Epithelial cell of esophagus (primary cell): Measurements from ENCODE around the gene EML4.
"Not testable (repeated sequence)": the region's sequence is repeated elsewhere in the genome, so short reads cannot be mapped to it uniquely, and the experiment has no call there.

Source experiments
- DNase-seq: peaks from one replicate; pipeline ENCODE4 v3.0.0; 2010; ENCODE audit warnings: low read depth
- H3K4me3 ChIP-seq: 2 replicates; pipeline ENCODE4 v1.5.1; 2011; ENCODE audit warnings: mild to moderate bottlenecking, low read length, control low read depth
- TF ChIP-seq, protein P1 (sequence below): IDR thresholded peaks from 2 replicates; pipeline ENCODE4 v1.5.1; 2011; ENCODE audit warnings: low read depth, mild to moderate bottlenecking, low read length, control low read depth, inconsistent platforms; ENCODE audit not compliant: insufficient read depth; ENCODE audit errors: missing control alignments

Gene EML4

DNA sequence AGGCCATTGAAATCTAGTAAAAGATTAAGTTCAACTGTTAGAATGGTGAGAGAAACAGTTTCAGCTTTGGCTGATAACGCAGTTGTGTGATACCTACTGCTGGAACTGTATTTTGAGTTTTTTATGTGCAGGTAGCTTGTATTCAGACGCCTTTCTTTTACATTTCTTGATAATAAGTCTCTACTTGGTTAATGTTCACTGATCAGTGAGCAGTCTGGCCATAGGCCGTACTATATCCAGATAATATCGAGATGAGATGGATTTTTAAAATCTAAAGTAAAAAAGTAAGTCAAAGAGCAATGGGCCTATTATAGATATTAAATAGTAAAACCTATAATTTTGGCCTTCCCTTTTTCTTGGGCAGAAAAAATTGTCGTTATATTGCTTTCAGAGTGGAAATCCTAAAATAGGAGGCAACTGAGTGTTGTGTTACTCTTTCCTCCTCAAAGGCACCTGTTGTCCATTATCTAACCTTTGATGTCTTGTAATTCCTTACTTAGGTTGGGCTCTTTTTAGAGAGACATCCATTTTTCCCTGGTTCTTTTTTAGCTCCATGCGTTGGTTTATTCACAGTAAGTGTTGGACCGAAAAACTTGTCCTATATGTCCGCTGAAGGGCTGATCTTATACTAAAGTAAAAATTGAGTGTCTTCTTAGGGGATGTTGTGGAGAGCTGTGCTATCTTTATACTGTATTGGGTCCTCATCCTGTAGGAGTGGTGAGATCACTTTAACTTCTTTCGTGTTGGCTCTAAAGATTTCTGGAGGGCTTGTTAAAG lies 1.7 kb downstream of the EML4 start:
- no peak for DNase-seq
- peak overlapping the region; percentile 78 for H3K4me3 ChIP-seq
- TF ChIP-seq, protein P1, sequence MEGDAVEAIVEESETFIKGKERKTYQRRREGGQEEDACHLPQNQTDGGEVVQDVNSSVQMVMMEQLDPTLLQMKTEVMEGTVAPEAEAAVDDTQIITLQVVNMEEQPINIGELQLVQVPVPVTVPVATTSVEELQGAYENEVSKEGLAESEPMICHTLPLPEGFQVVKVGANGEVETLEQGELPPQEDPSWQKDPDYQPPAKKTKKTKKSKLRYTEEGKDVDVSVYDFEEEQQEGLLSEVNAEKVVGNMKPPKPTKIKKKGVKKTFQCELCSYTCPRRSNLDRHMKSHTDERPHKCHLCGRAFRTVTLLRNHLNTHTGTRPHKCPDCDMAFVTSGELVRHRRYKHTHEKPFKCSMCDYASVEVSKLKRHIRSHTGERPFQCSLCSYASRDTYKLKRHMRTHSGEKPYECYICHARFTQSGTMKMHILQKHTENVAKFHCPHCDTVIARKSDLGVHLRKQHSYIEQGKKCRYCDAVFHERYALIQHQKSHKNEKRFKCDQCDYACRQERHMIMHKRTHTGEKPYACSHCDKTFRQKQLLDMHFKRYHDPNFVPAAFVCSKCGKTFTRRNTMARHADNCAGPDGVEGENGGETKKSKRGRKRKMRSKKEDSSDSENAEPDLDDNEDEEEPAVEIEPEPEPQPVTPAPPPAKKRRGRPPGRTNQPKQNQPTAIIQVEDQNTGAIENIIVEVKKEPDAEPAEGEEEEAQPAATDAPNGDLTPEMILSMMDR, result no peak

DNA sequence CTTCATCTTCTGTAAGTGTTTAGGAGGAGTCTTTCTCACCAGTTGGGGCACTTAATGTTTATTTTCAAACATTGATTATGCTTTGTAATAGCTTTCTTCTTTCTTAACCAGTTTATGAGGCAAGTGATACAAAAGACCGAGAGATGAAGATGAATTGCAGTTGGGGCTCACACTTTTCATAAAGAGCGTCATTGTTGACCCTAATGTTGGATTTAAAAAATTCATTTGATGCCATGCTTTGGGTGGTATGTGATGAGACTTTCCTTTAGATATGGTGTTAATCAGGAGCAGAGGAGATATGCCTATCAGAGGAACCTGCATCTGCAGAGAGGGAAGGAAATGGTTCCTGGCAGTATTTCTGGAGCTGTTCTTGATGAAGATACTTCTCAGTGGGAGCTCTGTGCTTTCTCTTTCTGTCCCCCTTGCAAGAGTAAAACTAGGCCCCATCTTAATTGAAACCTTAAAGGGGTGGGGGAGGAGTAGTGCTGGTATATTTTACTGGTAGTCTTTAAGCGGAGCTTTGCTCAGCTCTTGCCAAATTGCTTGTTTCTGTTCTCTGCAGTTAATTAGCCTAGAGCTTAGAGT lies 2.3 kb downstream of the EML4 start:
- H3K4me3 ChIP-seq, result no peak overlapping the region
- TF ChIP-seq, protein P1, result no peak

DNA sequence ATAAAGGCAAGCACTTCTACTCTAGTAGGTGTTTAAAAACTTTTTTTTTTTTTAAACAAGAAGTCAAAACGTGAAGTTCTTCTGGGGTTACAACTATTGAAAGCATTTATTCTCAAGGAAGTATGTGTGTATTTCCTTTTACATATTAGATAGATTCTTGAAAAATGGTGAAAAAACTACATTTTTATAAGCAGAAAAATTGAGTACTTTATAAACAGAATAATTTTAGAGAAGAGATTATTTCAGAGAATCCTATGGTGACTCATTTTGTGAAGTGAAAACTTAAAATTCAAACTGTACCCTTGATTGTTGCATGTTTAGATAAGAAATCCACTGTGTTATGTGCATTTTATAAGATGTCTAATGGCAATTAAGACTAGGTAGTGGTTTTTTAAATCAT lies 2.9 kb downstream of the EML4 start:
- no peak overlapping the region for H3K4me3 ChIP-seq
- DNase-seq, result no peak
- TF ChIP-seq, protein P1, result no peak

More for the DNA sequence above, 2.3 kb downstream of the EML4 start:
- DNase-seq, result no peak

DNA sequence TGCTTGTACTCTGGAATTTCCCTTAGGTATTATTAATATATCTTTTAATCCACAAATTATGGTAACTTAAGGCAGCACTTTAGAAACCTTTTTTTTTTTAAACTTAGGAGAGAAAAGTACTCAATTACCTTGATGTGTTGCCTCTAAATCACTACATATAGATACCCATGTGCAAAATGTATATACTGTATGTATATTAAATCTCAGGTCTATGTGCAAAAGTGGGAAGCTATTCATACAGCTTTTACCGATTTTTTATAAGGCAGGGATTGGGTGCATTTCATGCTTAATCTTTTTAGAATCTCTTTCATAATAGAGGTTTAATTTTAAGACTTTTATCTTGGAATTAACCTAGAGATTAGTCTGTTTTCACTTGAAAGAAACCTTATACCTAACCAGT lies 3.4 kb downstream of the EML4 start:
- DNase-seq, result no peak
- H3K4me3 ChIP-seq, result no peak overlapping the region
- TF ChIP-seq, protein P1, result no peak

DNA sequence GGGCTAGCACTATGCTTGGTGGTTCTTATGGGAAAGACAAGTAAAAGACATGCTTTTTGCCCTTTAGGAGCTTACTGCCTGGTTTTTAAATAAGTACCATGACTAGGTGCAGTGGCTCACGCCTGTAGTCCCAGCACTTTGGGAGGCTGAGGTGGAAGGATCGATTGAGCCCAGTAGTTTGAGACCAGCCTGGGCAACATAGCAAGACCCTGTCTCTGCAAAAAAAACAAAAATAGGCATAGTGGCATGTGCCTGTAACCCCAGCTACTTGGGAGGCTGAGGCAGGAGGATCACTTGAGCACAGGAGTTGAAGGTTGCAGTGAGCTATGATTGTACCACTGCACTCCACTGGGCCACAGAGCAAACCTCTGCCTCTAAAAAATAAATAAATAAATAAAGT lies 4.3 kb downstream of the EML4 start:
- DNase-seq, H3K4me3 ChIP-seq: not testable (repeated sequence)

DNA sequence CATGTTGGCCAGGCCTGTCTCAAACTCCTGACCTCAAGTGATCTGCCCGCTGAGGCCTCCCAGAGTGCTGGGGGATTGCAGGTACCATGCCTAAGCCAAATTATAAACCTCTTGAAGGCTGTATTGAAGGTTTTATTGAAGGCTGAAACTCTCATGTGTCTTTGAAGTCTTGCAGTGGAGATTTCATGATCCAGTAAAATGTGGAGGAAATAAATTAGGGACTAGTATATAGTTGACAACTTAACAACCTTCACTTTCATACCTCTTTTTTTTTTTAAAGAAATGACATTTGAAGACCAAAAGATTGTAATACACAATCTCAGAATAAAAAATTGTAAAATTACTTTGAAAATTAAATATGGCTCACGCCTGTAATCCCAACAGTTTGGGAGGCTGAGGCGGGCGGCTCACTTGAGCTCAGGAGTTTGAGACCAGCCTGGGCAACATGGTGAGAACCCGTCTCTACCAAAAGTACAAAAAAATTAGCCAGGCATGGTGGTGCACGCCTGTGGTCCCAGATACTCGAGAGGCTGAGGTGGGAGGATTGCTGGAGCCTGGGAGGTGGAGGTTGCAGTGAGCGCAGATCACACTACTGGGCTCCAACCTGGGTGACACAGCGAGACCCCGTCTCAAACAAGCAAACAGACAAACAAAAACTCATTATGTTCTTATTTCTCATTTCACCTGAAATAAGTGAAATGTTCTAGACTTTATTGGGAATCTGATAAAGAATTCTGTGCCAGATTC lies 8.0 kb downstream of the EML4 start:
- H3K4me3 ChIP-seq, result no peak overlapping the region
- TF ChIP-seq, protein P1, result no peak

DNA sequence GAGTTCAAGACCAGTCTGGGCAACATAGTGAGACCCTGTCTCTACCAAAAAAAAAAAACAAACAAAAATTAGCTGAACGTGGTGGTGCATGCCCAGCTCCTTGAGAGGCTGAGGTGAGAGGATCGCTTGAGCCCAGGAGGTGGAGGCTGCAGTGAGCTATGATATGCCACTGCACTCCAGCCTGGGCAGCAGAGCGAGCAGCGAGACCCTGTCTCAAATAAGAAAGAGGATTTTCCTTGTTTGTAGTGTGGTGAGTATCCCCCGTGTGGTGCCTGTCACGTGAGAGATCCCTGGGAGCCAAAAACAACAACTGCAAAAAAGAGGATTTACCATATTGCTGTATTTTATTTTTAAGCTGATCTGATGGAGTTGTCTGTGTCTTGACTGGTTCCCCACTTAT lies 9.2 kb downstream of the EML4 start:
- H3K4me3 ChIP-seq, result no peak overlapping the region
- TF ChIP-seq, protein P1, result no peak
- DNase-seq, result no peak

More for the DNA sequence above, 8.0 kb downstream of the EML4 start:
- no peak for DNase-seq
